ENCODE data around the gene MTHFSD.

The MTHFSD gene

DNA sequence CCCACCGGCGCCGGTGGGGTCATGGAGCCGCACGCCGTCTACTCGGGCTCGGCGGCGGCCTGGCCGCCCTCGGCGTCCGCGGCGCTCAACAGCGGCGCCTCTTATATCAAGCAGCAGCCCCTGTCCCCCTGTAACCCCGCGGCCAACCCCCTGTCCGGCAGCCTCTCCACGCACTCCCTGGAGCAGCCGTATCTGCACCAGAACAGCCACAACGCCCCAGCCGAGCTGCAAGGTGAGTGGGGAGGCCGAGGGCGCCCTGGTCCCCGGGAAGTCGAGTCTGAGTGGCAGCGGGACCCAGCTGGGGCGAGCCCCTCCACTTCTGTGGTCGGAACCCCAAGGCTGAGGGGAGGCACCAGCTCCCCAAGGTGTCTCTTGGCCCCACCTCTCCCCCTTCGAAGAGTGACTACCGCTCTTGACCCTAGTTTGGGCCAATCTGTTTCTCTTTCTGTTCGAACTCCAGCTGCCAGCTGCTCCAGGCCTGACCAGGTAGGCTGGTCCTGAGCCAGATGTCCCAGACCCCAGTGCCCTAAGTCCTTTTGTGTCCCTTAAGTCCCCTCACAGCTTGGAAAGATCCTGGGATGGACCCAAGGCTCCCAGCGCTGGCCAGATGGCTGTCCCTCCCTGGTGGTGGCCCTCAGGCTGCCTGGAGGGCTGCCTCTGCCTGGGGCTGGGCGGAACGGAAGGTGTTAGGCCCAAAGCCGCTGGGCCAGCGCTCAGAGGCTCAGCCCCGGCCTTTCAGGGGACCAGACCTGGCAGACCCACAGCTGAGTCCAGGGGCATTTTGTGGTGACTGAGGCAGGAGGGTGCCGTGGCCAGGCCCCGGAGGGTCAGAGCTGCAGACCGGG lies 43.5 kb downstream of the MTHFSD start:
- DNase-seq (ENCODE audit: low spot score): no peak
- TF ChIP-seq, protein P1, sequence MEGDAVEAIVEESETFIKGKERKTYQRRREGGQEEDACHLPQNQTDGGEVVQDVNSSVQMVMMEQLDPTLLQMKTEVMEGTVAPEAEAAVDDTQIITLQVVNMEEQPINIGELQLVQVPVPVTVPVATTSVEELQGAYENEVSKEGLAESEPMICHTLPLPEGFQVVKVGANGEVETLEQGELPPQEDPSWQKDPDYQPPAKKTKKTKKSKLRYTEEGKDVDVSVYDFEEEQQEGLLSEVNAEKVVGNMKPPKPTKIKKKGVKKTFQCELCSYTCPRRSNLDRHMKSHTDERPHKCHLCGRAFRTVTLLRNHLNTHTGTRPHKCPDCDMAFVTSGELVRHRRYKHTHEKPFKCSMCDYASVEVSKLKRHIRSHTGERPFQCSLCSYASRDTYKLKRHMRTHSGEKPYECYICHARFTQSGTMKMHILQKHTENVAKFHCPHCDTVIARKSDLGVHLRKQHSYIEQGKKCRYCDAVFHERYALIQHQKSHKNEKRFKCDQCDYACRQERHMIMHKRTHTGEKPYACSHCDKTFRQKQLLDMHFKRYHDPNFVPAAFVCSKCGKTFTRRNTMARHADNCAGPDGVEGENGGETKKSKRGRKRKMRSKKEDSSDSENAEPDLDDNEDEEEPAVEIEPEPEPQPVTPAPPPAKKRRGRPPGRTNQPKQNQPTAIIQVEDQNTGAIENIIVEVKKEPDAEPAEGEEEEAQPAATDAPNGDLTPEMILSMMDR (IDR thresholded peaks at IDR 0.05; ENCODE audit: extremely low read depth, insufficient read depth, missing control alignments): no peak
- in situ Hi-C loops (cut with MboI; ENCODE audit: low pct_unique_long_range_greater_than_20kb, low sequenced_read_pairs, unreplicated experiment): loop anchor here (10.0 to 25.0 kb wide), 3 partner anchors 53 to 699 kb away; partner anchors contain the start of gene FOXC2

DNA sequence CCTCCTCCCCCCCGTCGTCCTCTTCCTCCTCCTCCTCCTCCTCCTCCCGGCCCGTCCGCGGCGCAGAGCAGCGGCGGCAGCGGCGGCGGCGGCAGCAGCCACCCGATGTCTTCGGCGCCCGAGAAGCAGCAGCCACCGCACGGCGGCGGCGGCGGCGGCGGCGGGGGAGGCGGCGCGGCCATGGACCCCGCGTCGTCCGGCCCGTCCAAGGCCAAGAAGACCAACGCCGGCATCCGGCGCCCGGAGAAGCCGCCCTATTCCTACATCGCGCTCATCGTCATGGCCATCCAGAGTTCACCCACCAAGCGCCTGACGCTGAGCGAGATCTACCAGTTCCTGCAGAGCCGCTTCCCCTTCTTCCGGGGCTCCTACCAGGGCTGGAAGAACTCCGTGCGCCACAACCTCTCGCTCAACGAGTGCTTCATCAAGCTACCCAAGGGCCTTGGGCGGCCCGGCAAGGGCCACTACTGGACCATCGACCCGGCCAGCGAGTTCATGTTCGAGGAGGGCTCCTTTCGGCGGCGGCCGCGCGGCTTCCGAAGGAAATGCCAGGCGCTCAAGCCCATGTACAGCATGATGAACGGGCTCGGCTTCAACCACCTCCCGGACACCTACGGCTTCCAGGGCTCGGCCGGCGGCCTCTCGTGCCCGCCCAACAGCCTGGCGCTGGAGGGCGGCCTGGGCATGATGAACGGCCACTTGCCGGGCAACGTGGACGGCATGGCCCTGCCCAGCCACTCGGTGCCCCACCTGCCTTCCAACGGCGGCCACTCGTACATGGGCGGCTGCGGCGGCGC lies 44.4 kb downstream of the MTHFSD start, which contains the start of gene FOXF1:
Gene FOXF1, plus strand, starts transcription at position 63 of the 797 bp plus-strand sequence. Its CDS starts 43 bp downstream, at position 106.
- TF ChIP-seq, protein P1 (IDR thresholded peaks at IDR 0.05; ENCODE audit: extremely low read depth, insufficient read depth, missing control alignments): no peak
- in situ Hi-C loops (cut with MboI; ENCODE audit: low pct_unique_long_range_greater_than_20kb, low sequenced_read_pairs, unreplicated experiment): loop anchor here (10.0 to 25.0 kb wide), 3 partner anchors 54 to 698 kb away; partner anchors contain the start of gene FOXC2
- peak; percentile 66 for DNase-seq (ENCODE audit: low spot score)

DNA sequence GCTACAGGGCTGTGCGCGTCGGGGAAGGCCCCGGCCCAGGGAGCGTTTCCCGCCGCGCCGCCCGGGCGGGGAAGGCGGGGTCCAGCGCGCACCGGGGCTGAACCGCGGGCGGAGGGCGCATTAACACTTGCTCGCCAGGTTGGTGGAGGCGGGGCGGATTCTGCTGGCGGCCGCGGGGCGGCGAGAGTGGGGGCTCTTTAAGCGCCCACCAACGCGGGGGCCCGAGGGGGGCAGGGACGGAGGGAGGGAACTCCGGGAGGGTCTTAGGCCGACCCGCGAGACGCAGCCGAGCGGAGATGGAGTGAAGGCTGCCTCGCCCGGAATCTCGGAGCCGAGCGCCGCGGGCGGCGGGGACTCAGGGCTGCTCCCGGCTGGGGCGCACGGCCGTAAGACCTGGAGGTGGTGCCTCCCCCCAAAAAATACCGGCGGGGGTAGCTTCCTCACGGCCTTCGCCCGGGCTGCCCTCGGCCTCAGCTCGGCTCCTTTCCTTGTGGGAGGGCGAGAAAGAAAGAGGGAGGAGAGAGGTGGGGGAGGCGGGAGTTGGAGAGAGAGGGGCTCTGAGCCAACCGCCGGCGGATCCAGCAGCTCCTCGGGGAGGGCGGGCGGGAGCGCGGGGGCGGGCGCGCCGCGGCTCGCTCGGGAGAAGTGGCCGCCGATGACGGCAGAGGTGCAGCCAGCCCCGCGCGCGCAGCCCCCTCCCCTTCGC lies 45.1 kb downstream of the MTHFSD start:
- TF ChIP-seq, protein P1 (IDR thresholded peaks at IDR 0.05; ENCODE audit: extremely low read depth, insufficient read depth, missing control alignments): no peak
- DNase-seq (ENCODE audit: low spot score): peak; percentile 68
- in situ Hi-C loops (cut with MboI; ENCODE audit: low pct_unique_long_range_greater_than_20kb, low sequenced_read_pairs, unreplicated experiment): loop anchor here (10.0 to 25.0 kb wide), 3 partner anchors 55 to 698 kb away; partner anchors contain the start of gene FOXC2

DNA sequence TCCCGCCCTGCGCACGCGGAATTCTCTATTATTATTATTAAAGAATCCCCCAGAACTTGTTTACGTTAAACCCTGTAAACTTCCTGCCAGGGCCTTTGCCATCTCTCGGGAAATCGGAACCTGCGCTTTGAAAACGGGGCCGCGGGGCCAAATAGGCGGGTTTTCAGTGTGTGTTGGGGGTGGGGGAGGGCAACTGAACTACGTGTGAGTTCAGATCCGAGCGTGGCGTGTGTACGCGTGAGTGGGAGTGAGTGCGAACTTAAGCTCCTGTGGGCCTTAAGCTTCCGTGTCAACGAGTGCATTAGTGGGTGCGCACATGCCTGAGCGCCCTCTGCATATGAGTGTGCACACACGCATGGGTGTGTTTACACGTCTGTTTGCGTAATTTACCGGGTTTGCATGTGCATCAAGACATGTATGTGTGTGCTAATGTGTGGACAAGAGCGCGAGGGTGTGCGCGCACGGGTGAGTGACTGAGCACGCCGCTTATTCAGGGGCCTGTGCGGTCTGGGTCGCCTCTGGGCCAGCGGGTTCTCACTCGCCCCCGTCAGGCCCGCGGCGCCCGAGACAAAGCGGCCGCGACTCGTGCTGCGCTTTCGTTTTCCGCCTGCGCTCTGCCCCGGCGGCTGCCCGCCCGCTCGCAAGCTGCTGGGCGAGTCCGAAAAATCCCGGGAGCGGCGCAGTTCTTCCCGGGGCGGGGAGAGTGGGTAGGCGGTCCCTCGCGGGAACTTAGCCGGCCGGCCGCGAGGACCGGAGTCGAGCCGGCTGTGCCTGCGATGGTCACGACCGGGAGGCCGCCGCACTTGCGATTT lies 45.9 kb downstream of the MTHFSD start:
- DNase-seq (ENCODE audit: low spot score): peak; percentile 76
- in situ Hi-C loops (cut with MboI; ENCODE audit: low pct_unique_long_range_greater_than_20kb, low sequenced_read_pairs, unreplicated experiment): loop anchor here (25.0 kb wide), 2 partner anchors 447 to 697 kb away; no protein-coding TSS in a partner anchor
- TF ChIP-seq, protein P1 (IDR thresholded peaks at IDR 0.05; ENCODE audit: extremely low read depth, insufficient read depth, missing control alignments): no peak

DNA sequence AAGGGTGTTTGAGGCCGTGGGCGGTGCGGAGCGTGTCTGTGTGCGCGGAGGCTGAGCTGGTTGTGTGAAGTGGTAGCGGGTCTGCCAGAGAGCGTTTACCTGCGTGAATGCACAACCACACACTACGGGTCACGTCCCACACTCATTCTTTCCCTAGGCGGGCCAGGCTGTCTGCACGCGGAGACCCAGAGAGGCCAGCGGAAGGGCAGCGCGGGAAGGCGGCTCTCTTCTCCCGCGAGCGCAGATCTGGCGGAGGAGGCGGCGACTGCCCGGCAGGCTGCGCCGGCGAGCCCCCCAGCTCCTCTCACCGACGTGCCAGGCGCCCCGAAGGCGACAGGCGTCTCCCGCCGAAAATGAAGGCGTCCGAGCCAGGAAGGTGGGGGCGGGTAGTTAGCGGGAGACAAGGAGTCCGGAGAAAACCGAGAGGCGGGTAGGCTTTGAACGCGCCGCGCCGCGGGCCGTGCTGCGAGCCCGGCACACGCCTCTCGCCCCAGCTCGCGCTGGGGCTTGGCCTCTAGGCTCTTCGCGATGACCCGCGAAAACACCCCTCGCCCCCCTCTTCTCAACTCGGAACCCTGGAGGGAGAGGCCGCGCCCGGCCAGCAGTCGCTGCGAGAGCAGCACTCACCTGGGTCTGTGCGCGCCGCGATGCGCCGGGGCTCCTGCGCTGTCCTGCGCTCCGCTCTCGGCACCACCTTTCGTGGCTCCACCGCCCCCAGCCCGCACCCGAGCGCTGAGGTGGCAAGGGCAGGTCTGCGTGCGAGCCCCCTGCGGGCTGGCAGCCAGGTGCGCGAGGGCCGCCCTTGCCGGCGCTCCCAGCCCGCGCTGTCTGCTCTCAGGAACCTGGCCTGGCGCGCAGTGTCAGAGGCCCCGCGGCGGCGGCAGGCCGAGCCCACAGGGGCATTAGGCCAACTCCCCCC lies 46.7 kb downstream of the MTHFSD start:
- TF ChIP-seq, protein P1 (IDR thresholded peaks at IDR 0.05; ENCODE audit: extremely low read depth, insufficient read depth, missing control alignments): no peak
- in situ Hi-C loops (cut with MboI; ENCODE audit: low pct_unique_long_range_greater_than_20kb, low sequenced_read_pairs, unreplicated experiment): loop anchor here (25.0 kb wide), 2 partner anchors 446 to 696 kb away; no protein-coding TSS in a partner anchor
- DNase-seq (ENCODE audit: low spot score): no peak

Measured in GM13977 (cell line).